AML-193 (cell line): ENCODE data around the gene PHEX.

ENCODE experiments used
- DNase-seq, 2 experiments: peaks; one replicate each; lab custom pipeline; 2025; lab: John Stamatoyannopoulos, UW

Gene PHEX

GRCh38 chrX:22105971-22106370 is 73.8 kb downstream of the PHEX start:
- no peak for DNase-seq

GRCh38 chrX:22109442-22109841 is 77.3 kb downstream of the PHEX start:
- DNase-seq: no peak

- no peak for DNase-seq
Measured at GRCh38 chrX:22110729-22111494, 78.8 kb downstream of the PHEX start.

GRCh38 chrX:22116605-22117546 is 84.8 kb downstream of the PHEX start:
- DNase-seq: no peak

- DNase-seq: no peak
Measured at GRCh38 chrX:22117633-22118032, 85.5 kb downstream of the PHEX start.

- no peak for DNase-seq
Measured at GRCh38 chrX:22118161-22118830, 86.2 kb downstream of the PHEX start.

- no peak for DNase-seq
Measured at GRCh38 chrX:22121161-22121560, 89.0 kb downstream of the PHEX start.

- no peak for DNase-seq
Measured at GRCh38 chrX:22122510-22122909, 90.4 kb downstream of the PHEX start.

- DNase-seq: no peak
Measured at GRCh38 chrX:22124098-22124497, 92.0 kb downstream of the PHEX start.

- DNase-seq: no peak
Measured at GRCh38 chrX:22125481-22125880, 93.4 kb downstream of the PHEX start.

- no peak for DNase-seq
Measured at GRCh38 chrX:22126327-22126726, 94.2 kb downstream of the PHEX start.

- no peak for DNase-seq
Measured at GRCh38 chrX:22128961-22129360, 96.8 kb downstream of the PHEX start.

- no peak for DNase-seq
Measured at GRCh38 chrX:22134681-22135080, 102.6 kb downstream of the PHEX start.

- DNase-seq: no peak
Measured at GRCh38 chrX:22135171-22135711, 103.1 kb downstream of the PHEX start.

- peak in 1 of 2 experiments; percentile 4 for DNase-seq
Measured at GRCh38 chrX:22135994-22136684, 104.0 kb downstream of the PHEX start.

- no peak for DNase-seq
Measured at GRCh38 chrX:22136711-22137110, 104.6 kb downstream of the PHEX start.

GRCh38 chrX:22139822-22140221 is 107.7 kb downstream of the PHEX start:
- no peak for DNase-seq

- no peak for DNase-seq
Measured at GRCh38 chrX:22141047-22141730, 109.1 kb downstream of the PHEX start.

- no peak for DNase-seq
Measured at GRCh38 chrX:22147214-22147613, 115.1 kb downstream of the PHEX start.

- no peak for DNase-seq
Measured at GRCh38 chrX:22147942-22148341, 115.8 kb downstream of the PHEX start.

GRCh38 chrX:22148565-22148964 is 116.4 kb downstream of the PHEX start:
- DNase-seq: no peak
